Testis (tissue), 2 donors: ENCODE results near the gene AHDC1.

ENCODE experiments used
- CTCF ChIP-seq, 3 experiments: fragments of 450-650 bp in 2 of 3; fragments of 200-600 bp in 1 of 3; sonication (generic) in 1 of 3; IDR thresholded peaks; one replicate each; pipeline ENCODE4 v1.5.1; 2016 to 2019; ENCODE audit warnings: antibody characterized with exemption in 3 of 3, mild to moderate bottlenecking in 2 of 3, moderate library complexity in 1 of 3
- POLR2A ChIP-seq: fragments of 450-650 bp; IDR thresholded peaks from one replicate; pipeline ENCODE4 v1.6.1; 2017; ENCODE audit warnings: antibody characterized with exemption, mild to moderate bottlenecking, moderate library complexity

GRCh38 chr1:27596261-27596660 is 7.7 kb downstream of the AHDC1 start:
- TF ChIP-seq CTCF (IDR thresholded peaks at IDR 0.05) (no peak), POLR2A (no peak)
